HepG2 (cell line): ENCODE results near the gene LTB4R. TPM values are rescaled to one million over a fixed set of nuclear protein-coding genes. Genes with fewer than 3 reads are reported as not detected.
A peak's percentile ranks its signal among the peaks of the same experiment; 100 is the strongest.

Experiments used
- EEA1 ChIP-seq: sonication (generic); formaldehyde crosslinking; IDR thresholded peaks from 2 replicates; pipeline ENCODE4 v1.5.1; 2020; ENCODE audit warnings: mild to moderate bottlenecking, missing genetic modification reagents, borderline replicate concordance
- KLF11 ChIP-seq: IDR thresholded peaks from 2 replicates; pipeline ENCODE4 v1.6.1; 2016; ENCODE audit warnings: missing compliant biosample characterization
- KLF12 ChIP-seq: sonication (generic); formaldehyde crosslinking; IDR thresholded peaks from 2 replicates; pipeline ENCODE4 v1.4.0; 2020; ENCODE audit warnings: missing genetic modification reagents, borderline replicate concordance
- MTA1 ChIP-seq: sonication (generic); formaldehyde crosslinking; IDR thresholded peaks from 2 replicates; pipeline ENCODE4 v1.4.0; 2020; ENCODE audit warnings: missing genetic modification reagents, mild to moderate bottlenecking, borderline replicate concordance
- MYPOP ChIP-seq: sonication (generic); formaldehyde crosslinking; IDR thresholded peaks from 2 replicates; pipeline ENCODE4 v1.8.1; 2023; ENCODE audit warnings: mild to moderate bottlenecking, moderate library complexity, missing genetic modification reagents
- NCOA2 ChIP-seq: sonication (generic); formaldehyde crosslinking; IDR thresholded peaks from 2 replicates; pipeline ENCODE4 v1.8.0; 2022; ENCODE audit warnings: inconsistent platforms
- PAWR ChIP-seq: sonication (generic); formaldehyde crosslinking; IDR thresholded peaks from 2 replicates; pipeline ENCODE4 v1.4.0; 2020; ENCODE audit warnings: missing genetic modification reagents, mild to moderate bottlenecking, borderline replicate concordance
- PRDM15 ChIP-seq: sonication (generic); formaldehyde crosslinking; IDR thresholded peaks from 2 replicates; pipeline ENCODE4 v1.4.0; 2020; ENCODE audit warnings: missing genetic modification reagents
- SRF ChIP-seq: IDR thresholded peaks from 2 replicates; pipeline ENCODE4 v1.6.1; 2011; ENCODE audit warnings: mild to moderate bottlenecking, low read depth, low read length, moderate library complexity
- THAP9 ChIP-seq: sonication (generic); formaldehyde crosslinking; IDR thresholded peaks from 2 replicates; pipeline ENCODE4; 2020; ENCODE audit warnings: missing genetic modification reagents, mild to moderate bottlenecking, borderline replicate concordance
- TP53 ChIP-seq: sonication (generic); formaldehyde crosslinking; conservative IDR thresholded peaks from 2 replicates; pipeline ENCODE4 v1.4.0; 2020; ENCODE audit warnings: missing genetic modification reagents
- ZKSCAN1 ChIP-seq: fragments of 150-350 bp; IDR thresholded peaks from 2 replicates; pipeline ENCODE4 v1.6.1; 2014; ENCODE audit warnings: low read length
- ZNF101 ChIP-seq: sonication (generic); formaldehyde crosslinking; IDR thresholded peaks from 2 replicates; pipeline ENCODE4 v1.4.0; 2020; ENCODE audit warnings: mild to moderate bottlenecking, low read depth, missing genetic modification reagents, borderline replicate concordance
- ZNF124 ChIP-seq: sonication (generic); formaldehyde crosslinking; IDR thresholded peaks from 2 replicates; pipeline ENCODE4 v1.4.0; 2020; ENCODE audit warnings: missing genetic modification reagents
- ZNF543 ChIP-seq: sonication (generic); formaldehyde crosslinking; IDR thresholded peaks from 2 replicates; pipeline ENCODE4 v1.4.0; 2020; ENCODE audit warnings: mild to moderate bottlenecking, missing genetic modification reagents
- ZNF883 ChIP-seq: sonication (generic); formaldehyde crosslinking; IDR thresholded peaks from 2 replicates; pipeline ENCODE4 v1.5.1; 2020; ENCODE audit warnings: mild to moderate bottlenecking, missing genetic modification reagents; ENCODE audit errors: not compliant biosample characterization
- polyA plus RNA-seq, 8 experiments: library from polyadenylated mRNA; depleted of rRNA in 3 of 8; stranded (reverse) in 7 of 8; unstranded in 1 of 8; fragments of >200 nt; fragmentation: Illumina TruSeq in 4 of 8; extraction: Trizol in 4 of 8; gene quantifications; 2 replicates each; pipeline versions ENCODE4 v1.2.1 to v1.2.3, GENCODE V29; 2011 to 2016; ENCODE audit warnings: low read depth in 4 of 8, missing spikeins in 1 of 8, mixed read lengths in 1 of 8; ENCODE audit not compliant: insufficient read depth in 1 of 8
- total RNA-seq, 5 experiments: library from RNA; depleted of rRNA; stranded (reverse); fragments of >200 nt; fragmentation: Illumina TruSeq; extraction: Trizol; gene quantifications; 2 replicates each; pipeline ENCODE4 v1.2.3, GENCODE V29; 2016; ENCODE audit warnings: low read depth in 1 of 5
- TF ChIP-seq, protein P1 (sequence below): sonication (generic); formaldehyde crosslinking; IDR thresholded peaks from 2 replicates; pipeline ENCODE4 v1.8.1; 2023; ENCODE audit warnings: mild to moderate bottlenecking, missing genetic modification reagents
- TF ChIP-seq, protein P2 (sequence below): sonication (generic); formaldehyde crosslinking; IDR thresholded peaks from 2 replicates; pipeline ENCODE4 v1.5.0; 2020; ENCODE audit warnings: missing genetic modification reagents
- TF ChIP-seq, protein P3 (sequence below): sonication (generic); formaldehyde crosslinking; IDR thresholded peaks from 2 replicates; pipeline ENCODE4 v1.4.0; 2020; ENCODE audit warnings: missing genetic modification reagents

LTB4R gene
- total and polyA plus RNA-seq, 2 of the 13 experiments (the other 11 are each of a cell fraction or from before 2014, with no cell fraction given): 3.2 to 8.2 TPM

GRCh38 chr14:24310265-24310645 lies 1.0 kb upstream of the LTB4R start (continued):
- TF ChIP-seq THAP9 (CRISPR knock-in tag) (0 out of 2 replicates have a peak, but pooled peaks have one; percentile 9), ZNF124 (CRISPR knock-in tag) (no peak), ZKSCAN1 (no peak), NCOA2 (CRISPR knock-in tag) (no peak), MTA1 (CRISPR knock-in tag) (0 out of 2 replicates have a peak, but pooled peaks have one; percentile 18), KLF12 (CRISPR knock-in tag) (no peak), EEA1 (CRISPR knock-in tag) (no peak; the same call in 1 of the 2 replicates), SRF (no peak), ZNF543 (CRISPR knock-in tag) (no peak), MYPOP (CRISPR knock-in tag) (no peak), PAWR (CRISPR knock-in tag) (no peak), TP53 (no peak), ZNF883 (CRISPR knock-in tag) (peak; percentile 48), PRDM15 (CRISPR knock-in tag) (no peak), KLF11 (CRISPR knock-in tag) (no peak), ZNF101 (CRISPR knock-in tag) (no peak)
- TF ChIP-seq, protein P1, sequence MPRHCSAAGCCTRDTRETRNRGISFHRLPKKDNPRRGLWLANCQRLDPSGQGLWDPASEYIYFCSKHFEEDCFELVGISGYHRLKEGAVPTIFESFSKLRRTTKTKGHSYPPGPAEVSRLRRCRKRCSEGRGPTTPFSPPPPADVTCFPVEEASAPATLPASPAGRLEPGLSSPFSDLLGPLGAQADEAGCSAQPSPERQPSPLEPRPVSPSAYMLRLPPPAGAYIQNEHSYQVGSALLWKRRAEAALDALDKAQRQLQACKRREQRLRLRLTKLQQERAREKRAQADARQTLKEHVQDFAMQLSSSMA (CRISPR knock-in tag): no peak
- TF ChIP-seq, protein P2, sequence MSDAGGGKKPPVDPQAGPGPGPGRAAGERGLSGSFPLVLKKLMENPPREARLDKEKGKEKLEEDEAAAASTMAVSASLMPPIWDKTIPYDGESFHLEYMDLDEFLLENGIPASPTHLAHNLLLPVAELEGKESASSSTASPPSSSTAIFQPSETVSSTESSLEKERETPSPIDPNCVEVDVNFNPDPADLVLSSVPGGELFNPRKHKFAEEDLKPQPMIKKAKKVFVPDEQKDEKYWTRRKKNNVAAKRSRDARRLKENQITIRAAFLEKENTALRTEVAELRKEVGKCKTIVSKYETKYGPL (CRISPR knock-in tag): no peak
- TF ChIP-seq, protein P3, sequence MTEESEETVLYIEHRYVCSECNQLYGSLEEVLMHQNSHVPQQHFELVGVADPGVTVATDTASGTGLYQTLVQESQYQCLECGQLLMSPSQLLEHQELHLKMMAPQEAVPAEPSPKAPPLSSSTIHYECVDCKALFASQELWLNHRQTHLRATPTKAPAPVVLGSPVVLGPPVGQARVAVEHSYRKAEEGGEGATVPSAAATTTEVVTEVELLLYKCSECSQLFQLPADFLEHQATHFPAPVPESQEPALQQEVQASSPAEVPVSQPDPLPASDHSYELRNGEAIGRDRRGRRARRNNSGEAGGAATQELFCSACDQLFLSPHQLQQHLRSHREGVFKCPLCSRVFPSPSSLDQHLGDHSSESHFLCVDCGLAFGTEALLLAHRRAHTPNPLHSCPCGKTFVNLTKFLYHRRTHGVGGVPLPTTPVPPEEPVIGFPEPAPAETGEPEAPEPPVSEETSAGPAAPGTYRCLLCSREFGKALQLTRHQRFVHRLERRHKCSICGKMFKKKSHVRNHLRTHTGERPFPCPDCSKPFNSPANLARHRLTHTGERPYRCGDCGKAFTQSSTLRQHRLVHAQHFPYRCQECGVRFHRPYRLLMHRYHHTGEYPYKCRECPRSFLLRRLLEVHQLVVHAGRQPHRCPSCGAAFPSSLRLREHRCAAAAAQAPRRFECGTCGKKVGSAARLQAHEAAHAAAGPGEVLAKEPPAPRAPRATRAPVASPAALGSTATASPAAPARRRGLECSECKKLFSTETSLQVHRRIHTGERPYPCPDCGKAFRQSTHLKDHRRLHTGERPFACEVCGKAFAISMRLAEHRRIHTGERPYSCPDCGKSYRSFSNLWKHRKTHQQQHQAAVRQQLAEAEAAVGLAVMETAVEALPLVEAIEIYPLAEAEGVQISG: no peak
